Subcutaneous adipose tissue (tissue), 4 donors: ENCODE measurements around the gene OR8G5. TPM values are rescaled to one million over a fixed set of nuclear protein-coding genes. Genes with fewer than 3 reads are reported as not detected.

Experiments used
- total RNA-seq, 4 donors: library from RNA; depleted of rRNA; stranded (reverse); fragments of >200 nt; gene quantifications; one replicate each; pipeline ENCODE4 v1.1.0, GENCODE V29; 2016
- TF ChIP-seq, protein P1 (sequence below): fragments of 450-650 bp; IDR thresholded peaks from one replicate; pipeline ENCODE4 v1.5.1; 2016; ENCODE audit warnings: low read depth, mild to moderate bottlenecking, control low read depth, antibody characterized with exemption, moderate library complexity

The OR8G5 gene
- total RNA-seq, 4 donors from 2014 or later, result 1.5 TPM; not detected in 3

DNA sequence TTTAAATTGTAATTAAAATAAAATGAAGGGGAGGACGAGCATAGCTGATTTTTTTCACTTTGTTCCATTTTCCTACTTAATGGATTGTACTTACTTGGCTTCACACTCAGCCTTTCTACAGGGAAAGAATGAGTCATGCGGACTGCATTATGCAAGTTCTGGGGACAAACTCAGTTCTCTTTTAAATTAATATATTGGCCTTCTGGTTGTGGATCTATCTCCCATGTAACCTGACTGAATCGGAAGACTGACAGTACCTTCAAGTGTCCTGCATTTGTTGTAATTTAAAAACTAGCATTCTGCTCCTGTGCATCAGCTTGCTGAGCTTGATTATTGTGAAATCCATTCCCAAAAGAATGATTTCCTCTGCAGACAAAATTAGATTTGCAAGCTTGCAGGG, 45.4 kb downstream of the OR8G5 start:
- TF ChIP-seq, protein P1, sequence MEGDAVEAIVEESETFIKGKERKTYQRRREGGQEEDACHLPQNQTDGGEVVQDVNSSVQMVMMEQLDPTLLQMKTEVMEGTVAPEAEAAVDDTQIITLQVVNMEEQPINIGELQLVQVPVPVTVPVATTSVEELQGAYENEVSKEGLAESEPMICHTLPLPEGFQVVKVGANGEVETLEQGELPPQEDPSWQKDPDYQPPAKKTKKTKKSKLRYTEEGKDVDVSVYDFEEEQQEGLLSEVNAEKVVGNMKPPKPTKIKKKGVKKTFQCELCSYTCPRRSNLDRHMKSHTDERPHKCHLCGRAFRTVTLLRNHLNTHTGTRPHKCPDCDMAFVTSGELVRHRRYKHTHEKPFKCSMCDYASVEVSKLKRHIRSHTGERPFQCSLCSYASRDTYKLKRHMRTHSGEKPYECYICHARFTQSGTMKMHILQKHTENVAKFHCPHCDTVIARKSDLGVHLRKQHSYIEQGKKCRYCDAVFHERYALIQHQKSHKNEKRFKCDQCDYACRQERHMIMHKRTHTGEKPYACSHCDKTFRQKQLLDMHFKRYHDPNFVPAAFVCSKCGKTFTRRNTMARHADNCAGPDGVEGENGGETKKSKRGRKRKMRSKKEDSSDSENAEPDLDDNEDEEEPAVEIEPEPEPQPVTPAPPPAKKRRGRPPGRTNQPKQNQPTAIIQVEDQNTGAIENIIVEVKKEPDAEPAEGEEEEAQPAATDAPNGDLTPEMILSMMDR, result no peak

- TF ChIP-seq, protein P1, result no peak
These were observed 46.4 kb downstream of the OR8G5 start for GRCh38 chr11:124302347-124303125.

- TF ChIP-seq, protein P1, result no peak
These were observed 50.9 kb downstream of the OR8G5 start for GRCh38 chr11:124307093-124307492.

DNA sequence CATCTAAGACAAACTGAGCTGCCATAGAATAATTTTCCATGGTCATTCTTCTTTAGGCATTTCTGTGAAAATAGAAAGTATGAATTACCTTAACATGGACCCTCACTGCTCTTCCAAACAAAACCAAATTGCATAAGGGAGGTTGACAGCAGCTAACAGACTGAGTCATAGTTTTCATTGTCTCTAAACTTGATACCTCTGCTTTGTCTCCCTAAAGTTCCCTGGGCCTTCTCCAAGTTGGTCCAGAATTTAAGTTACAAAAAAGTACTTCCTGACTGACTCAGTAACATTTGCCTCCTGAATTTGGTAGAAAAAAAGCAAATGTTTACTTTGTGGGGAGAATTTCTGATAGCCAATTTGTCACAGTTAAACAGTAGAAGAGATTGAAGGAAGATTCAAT, 54.5 kb downstream of the OR8G5 start:
- TF ChIP-seq, protein P1, result no peak

GRCh38 chr11:124311269-124311668, 55.1 kb downstream of the OR8G5 start:
- TF ChIP-seq, protein P1, result no peak

- TF ChIP-seq, protein P1, result no peak
These were observed 55.5 kb downstream of the OR8G5 start for GRCh38 chr11:124311670-124312069.

GRCh38 chr11:124313131-124313530, 57.0 kb downstream of the OR8G5 start:
- TF ChIP-seq, protein P1, result no peak
